Activated naive CD4-positive, alpha-beta T cell treated with anti-CD3 and anti-CD28 coated beads for 36 hours (primary cell): ENCODE results near the gene GFER. TPM values are rescaled to one million over a fixed set of nuclear protein-coding genes. Genes with fewer than 3 reads are reported as not detected.

Source experiments
- CTCF ChIA-PET: fragments of 350-600 bp; sonication (Branson Sonifier 250); formaldehyde crosslinking; loops from one replicate; lab custom pipeline; 2021; ENCODE audit warnings: antibody characterized with exemption; lab: Charles Lee
- DNase-seq: peaks from one replicate; pipeline ENCODE4 v3.0.0-alpha.2; 2020
- H3K27ac Mint-ChIP-seq: one replicate; pipeline ENCODE4 v1.8.0; 2021; ENCODE audit warnings: mild to moderate bottlenecking, mixed read lengths
- H3K27me3 Mint-ChIP-seq: one replicate; pipeline ENCODE4 v1.8.0; 2021; ENCODE audit warnings: low read depth, mixed read lengths
- H3K36me3 Mint-ChIP-seq: one replicate; pipeline ENCODE4 v1.8.0; 2021; ENCODE audit warnings: low read depth, mixed read lengths
- H3K4me1 Mint-ChIP-seq: one replicate; pipeline ENCODE4 v1.8.0; 2021; ENCODE audit warnings: low read depth, mixed read lengths
- H3K4me3 Mint-ChIP-seq: one replicate; pipeline ENCODE4 v1.8.0; 2021; ENCODE audit warnings: mild to moderate bottlenecking, moderate library complexity, mixed read lengths
- H3K9me3 Mint-ChIP-seq: one replicate; pipeline ENCODE4 v1.8.0; 2021; ENCODE audit warnings: mixed read lengths
- intact Hi-C: fragments of 100-400 bp; cut with micrococcal nuclease; formaldehyde crosslinking; loops from one replicate; pipeline ENCODE4 v1.15.1; 2023
- total RNA-seq, 2 experiments: library from RNA; stranded (reverse); gene quantifications; one replicate each; pipeline ENCODE4 v1.2.3, GENCODE V29; 2021

The GFER gene
- total RNA-seq, 2 experiments from 2014 or later, result 29.8 to 30.1 TPM

DNA sequence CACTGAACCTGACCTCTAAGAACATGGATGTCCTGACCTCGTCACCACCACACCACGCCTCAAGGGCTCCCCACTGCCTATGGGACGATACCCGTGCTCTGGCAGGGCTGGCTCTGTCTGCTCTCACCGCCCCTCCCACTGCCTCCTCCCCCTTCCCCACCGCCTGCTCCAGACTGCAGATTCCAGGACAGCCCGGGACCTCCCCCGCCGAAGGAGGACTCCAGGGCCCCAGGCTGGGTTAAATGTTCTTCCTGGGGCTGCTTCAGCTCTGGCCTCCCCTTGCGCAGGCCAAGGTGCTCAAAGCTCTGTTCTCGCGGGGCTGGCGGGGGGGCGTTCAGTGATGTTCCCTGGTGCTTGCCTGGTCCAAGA is 38.7 kb downstream of the GFER start:
- peaks cover 22% of the 10 kb centered on the region for H3K4me1 Mint-ChIP-seq
- no peaks in the 10 kb centered on the region for H3K9me3 Mint-ChIP-seq
- CTCF ChIA-PET, result interaction anchor here (0.6 to 4.3 kb wide), 11 partner anchors 9 to 230 kb away, joined by 3 to 52 read pairs (median 3); partner anchors contain the start of gene TRAF7
- no peaks in the 10 kb centered on the region for H3K36me3 Mint-ChIP-seq
- intact Hi-C loops, result loop anchor here (1.0 to 2.0 kb wide), 3 partner anchors 118 to 228 kb away; partner anchors contain the start of genes ECI1 and TRAF7
- DNase-seq, result no peak
- H3K27ac Mint-ChIP-seq, result no peak overlapping the region
- peaks cover 30% of the 10 kb centered on the region for H3K27me3 Mint-ChIP-seq
- peak overlapping the region; percentile 49 for H3K4me3 Mint-ChIP-seq

DNA sequence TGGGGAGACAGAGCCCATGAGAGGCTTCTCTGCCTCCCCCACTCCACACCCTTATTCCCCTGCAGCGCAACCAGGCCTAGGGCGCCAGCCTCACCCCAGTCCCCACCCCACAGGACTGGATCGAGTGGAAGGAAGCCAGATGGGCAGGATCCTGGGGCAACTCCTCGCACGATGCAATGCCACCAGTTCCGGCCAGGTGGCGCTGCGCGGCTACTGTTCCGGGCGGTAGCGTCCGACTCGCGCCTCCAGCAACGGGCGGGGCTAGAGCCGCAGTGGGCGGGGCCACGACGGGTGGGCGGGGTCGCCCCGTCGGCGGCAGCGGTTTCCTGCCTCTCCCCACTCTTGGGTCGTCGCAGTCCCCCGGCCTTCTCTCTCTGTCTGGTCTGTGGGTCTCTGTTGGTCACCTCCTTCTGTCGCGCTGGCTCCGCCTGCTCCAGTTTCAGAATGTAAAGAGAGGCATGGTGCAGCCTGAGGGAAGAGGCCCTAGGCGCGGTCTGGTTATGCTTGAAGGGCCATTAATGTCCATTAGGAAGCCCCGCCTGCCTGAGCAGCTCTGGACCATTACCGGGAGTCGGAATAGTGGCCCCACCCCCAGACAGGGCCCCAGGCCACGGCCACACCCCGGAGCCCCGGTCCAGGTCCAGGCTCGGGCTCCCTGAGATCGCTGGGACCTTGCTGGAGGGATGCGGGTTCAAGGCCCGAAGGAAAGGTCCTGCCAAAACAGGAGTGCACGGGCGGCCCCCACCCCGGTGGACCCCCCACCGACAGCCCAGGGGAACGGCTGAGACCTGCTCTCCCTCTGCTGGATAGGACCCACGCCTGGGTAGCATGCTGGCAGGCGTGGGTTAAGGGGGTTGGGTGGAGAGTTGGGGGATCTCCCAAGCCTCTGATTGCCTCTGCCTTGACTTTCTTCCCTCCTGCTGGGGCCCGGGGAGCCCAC is 39.4 kb downstream of the GFER start:
- Mint-ChIP-seq H3K36me3 (no peaks in the 10 kb centered on the region), H3K27ac (no peak overlapping the region), H3K27me3 (peaks cover 29% of the 10 kb centered on the region), H3K9me3 (no peaks in the 10 kb centered on the region), H3K4me3 (peak overlapping the region; percentile 49), H3K4me1 (peaks cover 22% of the 10 kb centered on the region)
- DNase-seq, result peak; percentile 97
- CTCF ChIA-PET, result interaction anchor here (0.6 to 4.3 kb wide), 11 partner anchors 10 to 229 kb away, joined by 3 to 52 read pairs (median 3); partner anchors contain the start of gene TRAF7
- intact Hi-C loops, result loop anchor here (1.0 to 2.0 kb wide), 3 partner anchors 117 to 227 kb away; partner anchors contain the start of genes ECI1 and TRAF7

DNA sequence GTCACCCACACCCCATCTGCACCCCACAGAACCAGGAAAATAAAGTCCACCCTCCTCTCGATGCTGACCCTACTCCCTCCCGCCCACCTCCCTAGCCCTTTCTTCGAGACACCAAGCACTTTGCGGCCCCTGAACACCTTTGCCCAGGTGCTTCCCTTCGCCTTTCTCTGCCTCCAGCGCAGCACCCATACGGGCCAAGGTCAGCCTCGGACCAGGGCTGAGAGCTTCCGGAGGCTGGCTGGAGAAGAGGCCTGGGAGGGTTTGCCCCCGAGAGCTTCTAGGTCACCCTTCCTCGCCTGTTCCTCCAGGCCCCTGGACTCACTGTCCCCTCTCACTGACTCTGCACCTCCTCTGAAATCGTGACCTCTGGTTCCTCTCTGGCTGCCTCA is 40.0 kb downstream of the GFER start:
- peaks cover 26% of the 10 kb centered on the region for H3K27me3 Mint-ChIP-seq
- CTCF ChIA-PET, result interaction anchor here (2.2 to 4.3 kb wide), 2 partner anchors 12 to 116 kb away, joined by 8 to 52 read pairs; no protein-coding TSS in a partner anchor
- intact Hi-C loops, result no loop called here
- H3K36me3 Mint-ChIP-seq, result no peaks in the 10 kb centered on the region
- no peak for DNase-seq
- peaks cover 22% of the 10 kb centered on the region for H3K4me1 Mint-ChIP-seq
- no peaks in the 10 kb centered on the region for H3K9me3 Mint-ChIP-seq
- no peak overlapping the region for H3K27ac Mint-ChIP-seq
- no peak overlapping the region for H3K4me3 Mint-ChIP-seq

DNA sequence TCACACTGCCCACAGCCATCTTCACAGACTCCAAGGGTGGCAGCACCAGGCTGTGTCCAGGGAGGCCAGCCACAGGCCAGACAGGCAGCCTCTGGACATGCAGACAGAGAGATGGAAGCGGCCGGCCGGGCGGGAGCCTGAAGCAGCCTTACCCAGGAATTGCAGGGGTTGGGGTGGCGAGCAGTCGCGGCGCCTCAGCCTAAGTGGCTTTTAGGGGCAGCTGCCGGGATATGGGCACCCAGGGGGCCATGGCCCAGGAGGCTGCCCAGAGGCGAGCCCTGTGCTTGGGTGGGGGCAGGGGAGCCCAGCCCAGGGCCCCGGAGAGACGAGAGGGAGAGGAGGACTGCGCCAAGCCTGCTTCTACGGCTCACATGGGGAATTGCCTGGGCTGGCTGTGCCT is 41.3 kb downstream of the GFER start:
- no peak overlapping the region for H3K4me3 Mint-ChIP-seq
- H3K27ac Mint-ChIP-seq, result no peak overlapping the region

DNA sequence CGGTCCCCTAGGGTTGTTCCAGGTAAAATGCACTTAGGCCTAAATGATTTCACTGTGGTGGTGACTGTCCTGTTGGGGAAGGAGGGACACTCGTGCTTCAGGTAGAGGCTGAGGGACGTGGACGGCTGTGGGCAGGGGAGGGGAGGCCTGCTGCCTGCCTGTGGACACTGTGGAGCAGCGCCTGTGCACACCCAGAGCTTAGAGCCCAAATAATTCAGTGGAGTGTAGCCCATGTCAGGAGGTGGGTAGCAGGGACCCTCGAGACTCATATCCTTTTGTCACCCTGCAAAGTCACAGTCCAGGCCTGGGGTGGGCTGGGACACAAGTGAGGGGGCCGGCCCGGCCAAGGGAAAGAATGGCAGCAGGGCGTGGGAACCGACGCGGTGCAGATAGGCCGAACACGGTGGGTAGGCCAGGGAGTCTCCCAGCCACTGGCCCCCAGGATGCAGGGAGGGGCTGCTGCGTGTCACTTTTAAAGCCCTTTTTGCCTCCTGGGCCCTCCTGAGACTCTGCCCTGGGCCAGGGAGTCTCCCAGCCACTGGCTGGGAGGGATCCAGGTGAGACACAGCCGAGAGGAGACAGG is 42.0 kb downstream of the GFER start:
- CTCF ChIA-PET, result no interaction called here
- H3K27ac Mint-ChIP-seq, result no peak overlapping the region
- DNase-seq, result no peak
- H3K4me3 Mint-ChIP-seq, result peak overlapping the region; percentile 50
- H3K36me3 Mint-ChIP-seq, result no peaks in the 10 kb centered on the region
- no peaks in the 10 kb centered on the region for H3K9me3 Mint-ChIP-seq
- intact Hi-C loops, result no loop called here
- H3K4me1 Mint-ChIP-seq, result peaks cover 20% of the 10 kb centered on the region
- H3K27me3 Mint-ChIP-seq, result peaks cover 20% of the 10 kb centered on the region

More for the DNA sequence above, 41.3 kb downstream of the GFER start:
- Mint-ChIP-seq H3K9me3 (no peaks in the 10 kb centered on the region), H3K27me3 (peaks cover 24% of the 10 kb centered on the region), H3K4me1 (peaks cover 22% of the 10 kb centered on the region), H3K36me3 (no peaks in the 10 kb centered on the region)
- no peak for DNase-seq
- intact Hi-C loops, result no loop called here
- CTCF ChIA-PET, result interaction anchor here (0.7 to 4.3 kb wide), 3 partner anchors 115 to 493 kb away, joined by 3 to 52 read pairs (median 3); no protein-coding TSS in a partner anchor

DNA sequence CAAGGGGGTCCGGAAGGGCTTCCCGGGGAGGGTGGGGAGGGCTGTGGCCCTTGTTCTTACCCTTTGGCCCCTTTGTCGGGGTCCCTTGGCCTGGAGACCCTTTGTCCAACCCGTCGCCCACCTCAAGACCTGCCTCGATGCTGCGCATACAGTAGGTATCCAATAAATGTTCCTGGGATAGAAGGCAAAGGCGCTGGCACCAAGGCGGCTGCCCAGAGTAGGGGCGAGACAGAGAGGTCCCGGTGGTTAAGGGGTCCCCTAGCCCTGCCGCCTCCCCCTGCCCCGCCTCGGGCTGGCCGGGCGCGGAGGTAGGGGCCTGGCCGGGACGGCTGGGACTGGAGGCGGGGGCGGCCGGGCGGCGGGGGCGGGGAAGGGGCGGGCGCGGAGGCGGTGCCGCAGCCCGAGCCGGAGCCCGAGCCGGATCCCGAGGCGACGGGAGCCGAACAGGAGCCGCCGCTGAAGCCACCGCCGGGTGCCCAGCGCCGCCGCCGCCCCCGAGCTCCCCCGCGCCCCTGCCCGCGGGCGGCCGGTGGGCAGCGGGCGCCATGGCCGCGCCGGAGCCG is 42.5 kb downstream of the GFER start, which contains the start of gene NHERF2:
NHERF2 (plus strand) TSS at position 442 of the 563 bp plus-strand sequence; CDS start at position 546, 104 bp downstream.
- intact Hi-C loops, result no loop called here
- peaks cover 16% of the 10 kb centered on the region for H3K27me3 Mint-ChIP-seq
- no peaks in the 10 kb centered on the region for H3K9me3 Mint-ChIP-seq
- DNase-seq, result no peak
- H3K27ac Mint-ChIP-seq, result no peak within 1 kb of the TSS
- CTCF ChIA-PET, result no interaction called here
- H3K4me1 Mint-ChIP-seq, result peaks cover 20% of the 10 kb centered on the region
- no peaks in the 10 kb centered on the region for H3K36me3 Mint-ChIP-seq
- peak within 1 kb of the TSS; percentile 57 for H3K4me3 Mint-ChIP-seq

DNA sequence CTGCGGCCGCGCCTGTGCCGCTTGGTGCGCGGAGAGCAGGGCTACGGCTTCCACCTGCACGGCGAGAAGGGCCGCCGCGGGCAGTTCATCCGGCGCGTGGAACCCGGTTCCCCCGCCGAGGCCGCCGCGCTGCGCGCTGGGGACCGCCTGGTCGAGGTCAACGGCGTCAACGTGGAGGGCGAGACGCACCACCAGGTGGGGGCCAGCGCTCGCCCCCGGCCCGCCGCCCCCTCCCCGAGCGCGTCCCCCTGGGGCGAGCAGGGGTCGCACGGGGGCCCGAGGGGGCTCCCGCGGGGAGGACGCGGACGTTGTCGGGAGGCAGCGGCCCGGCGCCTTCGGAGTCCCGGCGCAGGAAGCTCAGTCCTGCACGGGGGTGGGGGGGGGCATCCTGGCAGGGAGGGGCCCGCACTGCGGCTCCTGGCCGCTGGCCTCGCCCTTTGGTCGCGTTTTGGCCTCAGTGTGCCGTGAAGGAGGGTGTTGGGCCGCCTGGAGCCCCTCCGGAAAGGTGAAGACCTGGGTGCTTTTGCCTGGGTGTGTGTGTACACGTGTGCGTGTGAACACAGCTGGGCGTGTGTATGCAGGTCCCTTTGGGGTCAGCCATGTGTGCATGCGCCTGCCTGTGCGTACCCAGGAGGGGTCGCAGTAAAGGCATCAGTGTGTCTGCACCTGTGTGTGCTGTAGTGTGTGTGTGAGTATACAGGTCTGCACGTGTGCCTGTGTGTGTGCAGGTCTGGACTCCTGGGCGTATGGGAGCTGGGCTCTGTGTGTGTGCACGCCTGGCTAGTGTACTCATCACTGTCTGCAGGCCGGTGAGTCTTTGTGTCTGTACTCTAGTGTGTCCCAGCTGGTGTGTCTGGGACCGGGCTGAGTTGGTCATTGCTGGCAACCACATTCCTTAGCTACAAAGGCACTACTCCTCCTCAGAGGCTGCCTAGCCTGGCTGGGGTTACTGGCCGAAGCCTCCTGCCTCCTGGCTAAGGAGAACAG is 43.3 kb downstream of the GFER start:
- H3K4me3 Mint-ChIP-seq, result peak overlapping the region; percentile 57
- CTCF ChIA-PET, result interaction anchor here (0.6 to 0.7 kb wide), 2 partner anchors 19 to 1143 kb away, joined by 3 read pairs; no protein-coding TSS in a partner anchor
- intact Hi-C loops, result loop anchor here (2.0 kb wide), 1 partner anchor 19 kb away; the partner anchor contains the start of genes NTHL1 and TSC2
- peaks cover 9% of the 10 kb centered on the region for H3K27me3 Mint-ChIP-seq
- DNase-seq, result no peak
- H3K4me1 Mint-ChIP-seq, result peaks cover 20% of the 10 kb centered on the region
- no peaks in the 10 kb centered on the region for H3K36me3 Mint-ChIP-seq
- no peaks in the 10 kb centered on the region for H3K9me3 Mint-ChIP-seq
- no peak overlapping the region for H3K27ac Mint-ChIP-seq

DNA sequence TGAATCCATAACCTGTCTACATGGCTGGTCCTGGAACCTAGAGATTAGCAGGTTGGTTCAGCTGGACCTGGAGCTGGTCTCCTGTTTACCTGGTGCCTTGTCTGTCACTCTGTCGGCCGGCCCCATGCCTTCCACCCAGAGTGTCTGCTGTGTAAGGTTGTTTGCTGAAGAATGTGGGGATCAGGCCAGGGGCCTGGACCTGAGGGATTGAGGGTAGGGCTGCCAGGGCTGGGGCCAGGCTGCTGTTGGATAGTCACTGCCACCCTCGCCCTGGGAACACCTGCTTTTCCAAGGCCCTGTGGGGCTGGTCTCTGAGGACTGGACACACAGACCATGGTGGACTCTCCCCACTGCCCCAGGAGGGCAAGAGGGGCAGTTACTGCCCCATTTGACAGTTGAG is 44.2 kb downstream of the GFER start:
- Mint-ChIP-seq H3K36me3 (no peaks in the 10 kb centered on the region), H3K9me3 (no peaks in the 10 kb centered on the region), H3K4me1 (peaks cover 14% of the 10 kb centered on the region), H3K27me3 (peaks cover 4% of the 10 kb centered on the region), H3K27ac (no peak overlapping the region), H3K4me3 (no peak overlapping the region)
- intact Hi-C loops, result loop anchor here (2.0 kb wide), 1 partner anchor 19 kb away; the partner anchor contains the start of genes NTHL1 and TSC2
- DNase-seq, result no peak
- CTCF ChIA-PET, result interaction anchor here (0.7 kb wide), 1 partner anchor 20 kb away, joined by 3 read pairs; no protein-coding TSS in a partner anchor

DNA sequence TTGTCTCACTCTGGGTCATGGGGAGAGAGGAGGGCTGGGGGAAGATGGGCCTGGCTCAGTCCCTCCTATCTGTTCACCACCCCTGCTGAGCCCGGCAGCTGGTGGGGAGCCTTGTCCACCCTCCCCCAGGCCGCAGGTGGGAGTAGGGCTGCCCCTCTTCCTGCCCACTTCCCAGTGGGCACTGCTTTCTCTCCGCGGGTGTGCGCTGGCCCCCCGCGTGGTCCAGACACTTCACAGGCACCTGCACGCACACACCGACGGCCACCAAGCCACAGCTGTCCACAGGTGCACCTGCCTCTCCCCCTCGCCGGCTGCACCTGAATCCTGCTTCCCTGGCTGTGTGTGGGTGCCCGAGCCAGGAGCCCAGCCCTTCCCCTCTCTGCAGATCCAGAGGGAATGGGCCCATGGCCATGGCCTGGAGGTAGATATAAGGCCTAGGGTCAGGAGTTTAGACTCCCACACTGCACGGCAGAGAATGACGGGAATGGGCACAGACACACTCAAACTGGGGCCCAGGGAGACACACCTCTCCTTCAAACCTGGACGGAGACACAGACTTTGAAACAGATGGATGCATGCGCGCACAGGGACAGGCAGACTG is 44.7 kb downstream of the GFER start:
- peaks cover 4% of the 10 kb centered on the region for H3K27me3 Mint-ChIP-seq
- DNase-seq, result no peak
- no peak overlapping the region for H3K27ac Mint-ChIP-seq
- no peaks in the 10 kb centered on the region for H3K9me3 Mint-ChIP-seq
- no peak overlapping the region for H3K4me3 Mint-ChIP-seq
- CTCF ChIA-PET, result no interaction called here
- peaks cover 12% of the 10 kb centered on the region for H3K4me1 Mint-ChIP-seq
- no peaks in the 10 kb centered on the region for H3K36me3 Mint-ChIP-seq
- intact Hi-C loops, result loop anchor here (2.0 kb wide), 1 partner anchor 18 kb away; the partner anchor contains the start of genes NTHL1 and TSC2

DNA sequence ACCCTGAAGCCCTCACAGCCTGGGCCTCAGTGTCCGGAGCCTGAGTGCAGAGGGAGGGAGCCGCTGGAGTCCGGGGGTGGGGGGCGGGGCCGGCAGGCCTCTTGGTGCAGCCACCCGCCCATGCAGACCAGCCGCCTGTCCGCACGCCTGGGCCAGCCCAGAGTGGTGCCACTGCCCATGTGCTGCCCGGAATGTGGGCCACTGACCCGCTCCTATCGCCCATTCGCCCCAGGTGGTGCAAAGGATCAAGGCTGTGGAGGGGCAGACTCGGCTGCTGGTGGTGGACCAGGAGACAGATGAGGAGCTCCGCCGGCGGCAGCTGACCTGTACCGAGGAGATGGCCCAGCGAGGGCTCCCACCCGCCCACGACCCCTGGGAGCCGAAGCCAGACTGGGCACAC is 45.4 kb downstream of the GFER start:
- no peak overlapping the region for H3K27ac Mint-ChIP-seq
- intact Hi-C loops, result loop anchor here (2.0 kb wide), 1 partner anchor 17 kb away; the partner anchor contains the start of genes NTHL1 and TSC2

More for the DNA sequence above, 45.4 kb downstream of the GFER start:
- Mint-ChIP-seq H3K9me3 (no peaks in the 10 kb centered on the region), H3K27me3 (peaks cover 4% of the 10 kb centered on the region), H3K4me1 (peaks cover 10% of the 10 kb centered on the region), H3K4me3 (no peak overlapping the region), H3K36me3 (no peaks in the 10 kb centered on the region)
- DNase-seq, result no peak
- CTCF ChIA-PET, result no interaction called here
